Fibroblast of mammary gland (primary cell): Measurements from ENCODE around the gene OBSCN.

Source experiments
- DNase-seq: peaks from one replicate; pipeline ENCODE4 v3.0.0-alpha.2; 2010; ENCODE audit warnings: low read depth
- H3K4me3 ChIP-seq: 2 replicates; pipeline ENCODE4 v1.5.1; 2011; ENCODE audit warnings: low read depth, mild to moderate bottlenecking, low read length, moderate library complexity; ENCODE audit not compliant: control insufficient read depth
- TF ChIP-seq, protein P1 (sequence below): conservative IDR thresholded peaks from 2 replicates; pipeline ENCODE4 v1.5.1; 2011; ENCODE audit warnings: low read depth, low read length, inconsistent platforms; ENCODE audit not compliant: control insufficient read depth, insufficient read depth

Gene OBSCN

GRCh38 chr1:228209657-228210056 lies 1.8 kb downstream of the OBSCN start:
- H3K4me3 ChIP-seq: no peak overlapping the region
- TF ChIP-seq, protein P1, sequence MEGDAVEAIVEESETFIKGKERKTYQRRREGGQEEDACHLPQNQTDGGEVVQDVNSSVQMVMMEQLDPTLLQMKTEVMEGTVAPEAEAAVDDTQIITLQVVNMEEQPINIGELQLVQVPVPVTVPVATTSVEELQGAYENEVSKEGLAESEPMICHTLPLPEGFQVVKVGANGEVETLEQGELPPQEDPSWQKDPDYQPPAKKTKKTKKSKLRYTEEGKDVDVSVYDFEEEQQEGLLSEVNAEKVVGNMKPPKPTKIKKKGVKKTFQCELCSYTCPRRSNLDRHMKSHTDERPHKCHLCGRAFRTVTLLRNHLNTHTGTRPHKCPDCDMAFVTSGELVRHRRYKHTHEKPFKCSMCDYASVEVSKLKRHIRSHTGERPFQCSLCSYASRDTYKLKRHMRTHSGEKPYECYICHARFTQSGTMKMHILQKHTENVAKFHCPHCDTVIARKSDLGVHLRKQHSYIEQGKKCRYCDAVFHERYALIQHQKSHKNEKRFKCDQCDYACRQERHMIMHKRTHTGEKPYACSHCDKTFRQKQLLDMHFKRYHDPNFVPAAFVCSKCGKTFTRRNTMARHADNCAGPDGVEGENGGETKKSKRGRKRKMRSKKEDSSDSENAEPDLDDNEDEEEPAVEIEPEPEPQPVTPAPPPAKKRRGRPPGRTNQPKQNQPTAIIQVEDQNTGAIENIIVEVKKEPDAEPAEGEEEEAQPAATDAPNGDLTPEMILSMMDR: no peak
- DNase-seq: no peak

- TF ChIP-seq, protein P1: no peak
- H3K4me3 ChIP-seq: no peak overlapping the region
- no peak for DNase-seq
These were observed 2.3 kb downstream of the OBSCN start for GRCh38 chr1:228210076-228210651.

DNA sequence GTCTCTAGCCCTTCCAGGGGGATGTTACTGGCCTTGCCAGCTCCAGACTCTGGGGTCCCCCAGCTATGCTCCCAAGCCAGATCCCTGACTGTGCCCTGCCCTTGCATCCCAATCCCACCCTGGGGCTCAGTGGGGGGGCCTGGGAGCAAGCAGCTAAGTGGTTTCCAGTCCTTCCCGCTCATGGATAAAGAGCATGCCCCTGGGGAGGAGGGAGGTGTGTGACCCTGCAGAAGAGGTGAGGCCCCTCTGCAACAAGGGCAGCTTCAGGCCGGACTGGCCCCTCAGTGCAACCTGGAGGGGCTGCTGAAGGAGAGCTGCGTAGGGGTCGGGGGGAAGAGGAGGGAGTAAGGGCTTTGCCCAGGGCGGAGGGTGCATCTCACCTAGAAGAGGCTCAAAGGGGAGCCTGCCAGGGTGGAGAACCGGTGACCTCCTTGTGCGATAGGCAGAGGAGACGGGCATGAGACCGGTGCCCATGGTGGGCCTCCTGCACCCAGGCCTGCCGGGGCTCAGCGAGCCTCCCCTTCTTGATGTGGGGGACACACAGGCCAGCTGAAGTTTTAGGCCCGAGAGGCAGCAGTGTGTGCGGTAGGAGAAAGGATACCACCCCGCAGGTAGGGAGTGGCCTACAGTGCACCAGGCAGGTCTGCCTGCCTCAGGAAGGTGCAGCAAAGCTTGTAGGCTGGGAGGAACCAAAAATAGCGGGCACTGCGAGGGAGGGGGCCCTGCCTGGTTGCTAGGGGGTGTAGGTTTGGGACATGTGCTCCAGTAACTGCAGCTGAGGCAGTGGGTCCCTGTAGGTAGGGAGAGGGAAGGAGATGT lies 3.1 kb downstream of the OBSCN start:
- no peak for DNase-seq
- no peak overlapping the region for H3K4me3 ChIP-seq
- TF ChIP-seq, protein P1: no peak

- no peak for DNase-seq
- TF ChIP-seq, protein P1: no peak
- no peak overlapping the region for H3K4me3 ChIP-seq
These were observed 3.9 kb downstream of the OBSCN start for GRCh38 chr1:228211531-228212414.

DNA sequence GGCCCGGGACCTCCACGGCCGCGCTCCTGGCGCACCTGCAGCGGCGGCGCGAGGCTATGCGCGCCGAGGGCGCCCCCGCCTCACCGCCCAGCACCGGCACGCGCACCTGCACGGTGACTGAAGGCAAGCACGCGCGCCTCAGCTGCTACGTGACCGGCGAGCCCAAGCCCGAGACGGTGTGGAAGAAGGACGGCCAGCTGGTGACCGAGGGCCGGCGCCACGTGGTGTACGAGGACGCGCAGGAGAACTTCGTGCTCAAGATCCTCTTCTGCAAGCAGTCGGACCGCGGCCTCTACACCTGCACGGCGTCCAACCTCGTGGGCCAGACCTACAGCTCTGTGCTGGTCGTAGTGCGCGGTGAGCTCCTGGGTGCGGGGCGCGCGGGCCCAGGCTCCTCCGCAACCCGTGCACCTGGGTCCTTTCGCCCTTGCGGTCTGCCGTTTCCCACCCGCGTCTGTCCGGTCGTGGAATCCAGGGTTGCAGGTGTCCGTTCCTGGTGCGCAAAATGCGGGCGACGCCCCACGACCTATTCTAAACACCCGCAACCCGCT lies 4.6 kb downstream of the OBSCN start:
- no peak overlapping the region for H3K4me3 ChIP-seq
- no peak for DNase-seq
- TF ChIP-seq, protein P1: no peak
